ENCODE measurements around the gene ALAS1. TPM values are rescaled to one million over a fixed set of nuclear protein-coding genes. Genes with fewer than 3 reads are reported as not detected.

Gene ALAS1
- total RNA-seq, 1 donor from 2014 or later, result 56.3 TPM

DNA sequence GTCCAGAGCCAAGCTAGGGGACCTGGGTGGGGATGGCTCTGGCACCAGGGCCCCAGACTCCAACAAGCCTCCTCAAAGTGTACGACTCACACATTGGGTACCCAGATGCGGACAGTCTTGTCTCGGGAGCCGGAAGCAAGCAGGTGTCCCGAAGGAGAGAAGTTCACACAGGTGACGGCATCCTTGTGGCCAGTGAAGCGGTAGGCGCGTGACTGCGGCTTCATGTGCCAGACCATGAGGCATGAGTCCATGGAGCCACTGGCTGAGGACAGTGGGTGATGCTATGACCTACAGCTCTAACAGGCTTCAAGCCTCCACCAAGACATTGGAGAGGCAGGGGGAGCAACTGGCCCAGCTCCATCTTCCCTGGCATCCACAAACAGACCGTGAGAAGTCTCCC is 48.2 kb upstream of the ALAS1 start:
- DNase-seq (ENCODE audit: low read depth), result no peak
- no peak for TF ChIP-seq EZH2 (IDR thresholded peaks at IDR 0.05; ENCODE audit: insufficient read depth, low read length)
- no peak for TF ChIP-seq CTCF (IDR thresholded peaks at IDR 0.05; ENCODE audit: insufficient read depth, low read depth, low read length)
- Histone ChIP-seq H3K27me3 (ENCODE audit: insufficient read depth, low read length) (no peaks in the 10 kb centered on the region), H4K20me1 (ENCODE audit: insufficient read depth, low read length) (no peaks in the 10 kb centered on the region), H3K79me2 (ENCODE audit: insufficient read depth, low read length) (peaks cover 19% of the 10 kb centered on the region), H3K9me3 (ENCODE audit: insufficient read depth, low read depth, low read length) (no peaks in the 10 kb centered on the region), H3K4me1 (ENCODE audit: insufficient read depth, low read length) (peaks cover 9% of the 10 kb centered on the region), H3K27ac (ENCODE audit: low read depth, low read length) (no peak overlapping the region), H3K4me3 (ENCODE audit: insufficient read depth, low read depth, low read length) (no peak overlapping the region), H3K4me2 (ENCODE audit: low read length) (no peak overlapping the region), H3K36me3 (ENCODE audit: insufficient read depth, low read length) (no peaks in the 10 kb centered on the region), H2AFZ (ENCODE audit: low read depth, low read length) (no peak overlapping the region), H3K9ac (ENCODE audit: low read length) (no peak overlapping the region)
- FAIRE-seq, result no peak
- Mint-ChIP-seq H3K4me3 (ENCODE audit: unreplicated experiment) (no peak overlapping the region), H3K4me1 (ENCODE audit: low read depth, unreplicated experiment) (no peaks in the 10 kb centered on the region), H3K36me3 (ENCODE audit: low read depth, unreplicated experiment) (no peaks in the 10 kb centered on the region), H3K27me3 (ENCODE audit: low read depth, unreplicated experiment) (no peaks in the 10 kb centered on the region), H3K27ac (ENCODE audit: unreplicated experiment) (no peak overlapping the region), H3K9me3 (ENCODE audit: unreplicated experiment) (no peaks in the 10 kb centered on the region)

DNA sequence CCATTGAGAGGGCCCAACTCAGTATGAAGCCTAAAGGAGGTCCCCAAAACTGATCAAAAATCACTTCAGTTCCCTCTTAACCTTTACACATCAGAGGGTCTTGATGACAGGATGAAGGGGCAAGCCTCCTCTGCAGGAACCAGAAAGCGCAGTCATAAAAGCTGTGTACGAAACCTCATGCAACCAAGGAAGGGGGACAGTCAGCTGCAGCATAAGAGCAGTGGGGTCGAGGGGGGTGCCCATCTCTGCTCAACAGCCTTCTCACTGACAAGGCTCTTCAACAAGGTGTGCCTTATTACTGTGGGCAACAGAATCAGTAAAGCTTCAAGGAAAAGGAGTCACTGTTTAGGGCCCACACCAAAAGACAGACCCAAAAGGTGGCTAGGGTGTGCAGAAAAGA is 47.6 kb upstream of the ALAS1 start:
- DNase-seq (ENCODE audit: low read depth) (no peak), FAIRE-seq (no peak)

More for the DNA sequence above, 47.6 kb upstream of the ALAS1 start:
- H3K27me3 ChIP-seq (ENCODE audit: insufficient read depth, low read length), result no peaks in the 10 kb centered on the region
- H2AFZ ChIP-seq (ENCODE audit: low read depth, low read length), result no peak overlapping the region
- Mint-ChIP-seq H3K27me3 (ENCODE audit: low read depth, unreplicated experiment) (no peaks in the 10 kb centered on the region), H3K4me1 (ENCODE audit: low read depth, unreplicated experiment) (no peaks in the 10 kb centered on the region), H3K36me3 (ENCODE audit: low read depth, unreplicated experiment) (no peaks in the 10 kb centered on the region), H3K27ac (ENCODE audit: unreplicated experiment) (no peak overlapping the region), H3K9me3 (ENCODE audit: unreplicated experiment) (no peaks in the 10 kb centered on the region), H3K4me3 (ENCODE audit: unreplicated experiment) (no peak overlapping the region)
- no peak overlapping the region for H3K4me3 ChIP-seq (ENCODE audit: insufficient read depth, low read depth, low read length)
- no peaks in the 10 kb centered on the region for H3K9me3 ChIP-seq (ENCODE audit: insufficient read depth, low read depth, low read length)
- no peak overlapping the region for H3K4me2 ChIP-seq (ENCODE audit: low read length)
- no peak overlapping the region for H3K9ac ChIP-seq (ENCODE audit: low read length)
- H3K36me3 ChIP-seq (ENCODE audit: insufficient read depth, low read length), result no peaks in the 10 kb centered on the region
- no peak for TF ChIP-seq EZH2 (IDR thresholded peaks at IDR 0.05; ENCODE audit: insufficient read depth, low read length)
- no peak for TF ChIP-seq CTCF (IDR thresholded peaks at IDR 0.05; ENCODE audit: insufficient read depth, low read depth, low read length)
- H3K79me2 ChIP-seq (ENCODE audit: insufficient read depth, low read length), result peaks cover 19% of the 10 kb centered on the region
- no peaks in the 10 kb centered on the region for H4K20me1 ChIP-seq (ENCODE audit: insufficient read depth, low read length)
- H3K4me1 ChIP-seq (ENCODE audit: insufficient read depth, low read length), result peaks cover 13% of the 10 kb centered on the region
- no peak overlapping the region for H3K27ac ChIP-seq (ENCODE audit: low read depth, low read length)
